CD4-positive, alpha-beta T cell treated with Interleukin-6 for 4 hours (primary cell): ENCODE results near the gene SENP5.

ENCODE experiments used
- DNase-seq: peaks from one replicate; pipeline ENCODE4 v3.0.0-alpha.2; 2020; ENCODE audit warnings: mixed read lengths

The SENP5 gene

GRCh38 chr3:196886144-196886543 is 18.4 kb downstream of the SENP5 start:
- DNase-seq = no peak

- no peak for DNase-seq
Measured at GRCh38 chr3:196889844-196890708, 22.4 kb downstream of the SENP5 start.

GRCh38 chr3:196894557-196895295 is 27.0 kb downstream of the SENP5 start:
- DNase-seq = no peak

GRCh38 chr3:196896229-196896628 is 28.5 kb downstream of the SENP5 start:
- DNase-seq = no peak

- DNase-seq = no peak
Measured at GRCh38 chr3:196901768-196902167, 34.0 kb downstream of the SENP5 start.

- no peak for DNase-seq
Measured at GRCh38 chr3:196902296-196902695, 34.6 kb downstream of the SENP5 start.

GRCh38 chr3:196903740-196904139 is 36.0 kb downstream of the SENP5 start:
- no peak for DNase-seq

- DNase-seq = no peak
Measured at GRCh38 chr3:196914866-196915265, 47.1 kb downstream of the SENP5 start.

GRCh38 chr3:196915375-196915774 is 47.7 kb downstream of the SENP5 start:
- no peak for DNase-seq

- no peak for DNase-seq
Measured at GRCh38 chr3:196916221-196916620, 48.5 kb downstream of the SENP5 start.

GRCh38 chr3:196916995-196917394 is 49.3 kb downstream of the SENP5 start:
- no peak for DNase-seq

GRCh38 chr3:196918968-196919367 is 51.2 kb downstream of the SENP5 start:
- no peak for DNase-seq

- no peak for DNase-seq
Measured at GRCh38 chr3:196920733-196921132, 53.0 kb downstream of the SENP5 start.

GRCh38 chr3:196927571-196928453 is 60.1 kb downstream of the SENP5 start:
- no peak for DNase-seq

- no peak for DNase-seq
Measured at GRCh38 chr3:196931157-196931556, 63.4 kb downstream of the SENP5 start.

GRCh38 chr3:196931828-196932587 is 64.3 kb downstream of the SENP5 start:
- DNase-seq = no peak

GRCh38 chr3:196932600-196932999 is 64.9 kb downstream of the SENP5 start:
- no peak for DNase-seq

- DNase-seq = no peak
Measured at GRCh38 chr3:196936288-196936687, 68.6 kb downstream of the SENP5 start.

GRCh38 chr3:196938124-196938523 is 70.4 kb downstream of the SENP5 start:
- DNase-seq = no peak

- DNase-seq = no peak
Measured at GRCh38 chr3:196938576-196938975, 70.9 kb downstream of the SENP5 start.

- DNase-seq = peak; percentile 64
Measured at GRCh38 chr3:196941729-196942225, 74.1 kb downstream of the SENP5 start.
